ENCODE data around the gene TDRD3.

Gene TDRD3

DNA sequence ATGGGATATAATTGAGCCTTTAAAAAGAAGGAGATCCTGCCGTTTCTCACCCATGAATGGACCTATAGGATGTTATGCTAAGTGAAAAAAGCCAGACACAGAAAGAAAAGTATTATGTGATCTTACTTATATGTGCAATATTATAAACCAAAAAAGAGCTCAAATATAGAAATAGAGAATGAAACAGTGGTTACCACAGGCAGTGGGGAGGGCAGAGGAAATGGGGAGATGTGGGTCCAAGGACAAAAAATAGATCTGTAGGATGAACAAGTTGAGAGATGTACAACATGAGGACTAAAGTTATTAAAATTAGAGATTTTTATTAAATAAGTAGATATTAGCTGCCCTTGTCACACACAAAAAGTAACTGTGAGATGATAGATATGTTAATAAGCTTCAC lies 29.1 kb downstream of the TDRD3 start:
- no peaks in the 10 kb centered on the region for H3K9me3 ChIP-seq (ENCODE audit: low read length)
- H3K27me3 ChIP-seq (ENCODE audit: control insufficient read depth in 1 of 2, insufficient read depth in 2 of 2, low read length in 2 of 2), result no peaks in the 10 kb centered on the region
- no peaks in the 10 kb centered on the region for H3K4me1 ChIP-seq (ENCODE audit: insufficient read depth, low read length)
- H3K4me3 ChIP-seq (ENCODE audit: low read depth in 1 of 2, low read length in 2 of 2), result no peak overlapping the region
- no peaks in the 10 kb centered on the region for H3K36me3 ChIP-seq (ENCODE audit: insufficient read depth, low read length)
- H3K9ac ChIP-seq (ENCODE audit: low read length), result no peak overlapping the region
- no peak overlapping the region for H3K27ac ChIP-seq (ENCODE audit: low read depth, low read length)

DNA sequence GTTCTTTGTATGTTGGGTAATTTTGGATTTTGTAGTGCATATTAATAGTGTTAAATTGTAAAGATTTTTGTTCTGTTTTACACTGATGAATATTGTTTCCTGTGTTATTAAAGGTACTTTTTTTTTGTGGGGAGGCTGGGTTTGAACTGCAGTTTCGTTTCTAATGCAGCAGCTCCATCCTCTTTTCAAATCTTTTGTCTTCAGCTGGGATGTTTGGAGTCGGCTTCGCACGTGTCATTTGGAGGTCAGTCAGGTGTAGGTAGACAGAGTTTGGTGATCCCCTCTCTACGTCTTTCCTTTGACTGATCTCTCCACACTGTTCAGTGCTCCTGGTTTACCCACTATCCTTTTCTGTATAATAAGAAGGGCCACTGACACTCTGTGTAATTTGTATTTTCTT lies 30.3 kb downstream of the TDRD3 start:
- Histone ChIP-seq H3K27me3 (ENCODE audit: control insufficient read depth in 1 of 2, insufficient read depth in 2 of 2, low read length in 2 of 2) (no peaks in the 10 kb centered on the region), H3K27ac (ENCODE audit: low read depth, low read length) (no peak overlapping the region), H3K4me1 (ENCODE audit: insufficient read depth, low read length) (no peaks in the 10 kb centered on the region), H3K9me3 (ENCODE audit: low read length) (no peaks in the 10 kb centered on the region), H3K4me3 (ENCODE audit: low read depth in 1 of 2, low read length in 2 of 2) (no peak overlapping the region), H3K9ac (ENCODE audit: low read length) (no peak overlapping the region), H3K36me3 (ENCODE audit: insufficient read depth, low read length) (no peaks in the 10 kb centered on the region)

DNA sequence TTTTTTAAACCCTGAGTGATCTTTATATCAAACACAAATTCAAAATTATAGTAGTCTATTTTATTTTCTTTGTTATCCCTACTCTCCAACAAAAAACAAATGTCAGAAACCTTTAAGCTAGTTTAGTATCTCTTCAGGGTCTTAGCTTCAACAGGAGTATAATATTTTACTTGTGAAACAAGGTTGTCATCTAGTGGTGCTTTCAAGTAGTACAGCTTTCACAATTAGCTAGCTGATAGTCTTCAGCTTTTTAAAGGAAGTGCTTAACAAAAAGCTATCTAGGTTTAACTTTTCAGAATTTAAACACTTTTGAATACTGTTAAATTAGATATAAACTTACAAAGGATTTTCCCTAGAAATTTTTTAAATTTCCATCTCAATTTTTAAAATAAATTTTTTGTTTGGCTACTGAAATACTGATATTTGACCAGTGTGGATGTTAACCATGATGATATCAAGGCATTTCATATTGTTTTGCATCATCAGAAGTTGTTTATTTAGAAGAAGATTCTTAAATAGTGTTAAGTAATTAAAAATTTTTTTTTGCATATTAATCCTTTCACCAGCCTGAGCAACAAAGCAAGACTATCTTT lies 34.2 kb downstream of the TDRD3 start:
- no peaks in the 10 kb centered on the region for H3K36me3 ChIP-seq (ENCODE audit: insufficient read depth, low read length)

DNA sequence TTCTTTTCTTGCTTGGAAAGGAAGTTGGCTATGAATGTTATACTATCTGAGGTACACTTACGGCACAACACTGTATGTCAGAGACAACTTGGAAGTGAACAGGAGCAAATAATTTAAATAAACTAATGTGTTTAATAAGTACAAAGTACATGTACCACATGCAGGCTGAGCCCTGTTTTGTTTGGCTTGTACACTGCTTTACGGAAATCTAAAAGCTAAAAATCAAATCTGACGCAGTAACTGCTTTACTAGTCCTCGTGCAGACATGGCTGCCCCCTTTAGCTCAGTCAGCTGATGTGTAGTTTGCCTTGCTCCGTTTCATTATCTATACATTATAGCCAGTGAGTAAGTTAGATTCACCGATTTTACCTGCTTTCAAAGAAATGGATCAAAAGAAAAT lies 36.5 kb downstream of the TDRD3 start:
- H3K27ac ChIP-seq (ENCODE audit: low read depth, low read length), result no peak overlapping the region
- H3K27me3 ChIP-seq (ENCODE audit: control insufficient read depth in 1 of 2, insufficient read depth in 2 of 2, low read length in 2 of 2), result no peaks in the 10 kb centered on the region
- no peak overlapping the region for H3K9ac ChIP-seq (ENCODE audit: low read length)
- no peaks in the 10 kb centered on the region for H3K4me1 ChIP-seq (ENCODE audit: insufficient read depth, low read length)
- no peak overlapping the region for H3K4me3 ChIP-seq (ENCODE audit: low read depth in 1 of 2, low read length in 2 of 2)
- no peaks in the 10 kb centered on the region for H3K36me3 ChIP-seq (ENCODE audit: insufficient read depth, low read length)
- no peaks in the 10 kb centered on the region for H3K9me3 ChIP-seq (ENCODE audit: low read length)

More for the DNA sequence above, 34.2 kb downstream of the TDRD3 start:
- Histone ChIP-seq H3K27me3 (ENCODE audit: control insufficient read depth in 1 of 2, insufficient read depth in 2 of 2, low read length in 2 of 2) (no peaks in the 10 kb centered on the region), H3K4me3 (ENCODE audit: low read depth in 1 of 2, low read length in 2 of 2) (no peak overlapping the region), H3K4me1 (ENCODE audit: insufficient read depth, low read length) (no peaks in the 10 kb centered on the region), H3K9ac (ENCODE audit: low read length) (no peak overlapping the region), H3K9me3 (ENCODE audit: low read length) (no peaks in the 10 kb centered on the region), H3K27ac (ENCODE audit: low read depth, low read length) (no peak overlapping the region)

DNA sequence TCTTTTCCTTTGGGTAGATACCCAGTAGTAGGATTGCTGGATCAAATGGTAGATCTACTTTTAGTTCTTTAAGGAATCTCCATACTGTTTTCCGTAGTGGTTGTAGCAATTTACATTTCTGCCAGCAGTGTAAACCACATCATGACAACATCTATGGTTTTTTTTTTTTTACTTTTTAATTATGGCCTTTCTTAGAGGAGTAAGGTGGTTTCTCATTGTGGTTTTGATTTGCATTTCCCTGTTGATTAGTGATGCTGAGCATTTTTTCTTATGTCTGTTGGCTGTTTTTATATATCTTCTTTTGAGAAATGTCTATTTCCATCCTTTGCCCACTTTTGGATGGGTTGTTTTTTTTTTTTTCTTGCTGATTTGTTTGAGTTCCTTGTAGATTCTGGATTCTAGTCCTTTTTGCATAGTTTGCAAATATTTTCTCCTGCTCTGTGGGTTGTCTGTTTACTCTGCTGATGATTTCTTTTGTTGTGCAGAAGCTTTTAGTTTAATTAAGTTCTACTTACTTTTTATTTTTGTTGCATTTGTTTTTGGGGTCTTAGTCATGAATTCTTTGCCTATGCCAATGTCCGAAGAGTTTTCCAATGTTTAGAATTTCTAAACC lies 38.8 kb downstream of the TDRD3 start:
- H3K9ac ChIP-seq (ENCODE audit: low read length), result no peak overlapping the region
- H3K27ac ChIP-seq (ENCODE audit: low read depth, low read length), result no peak overlapping the region
- no peak overlapping the region for H3K4me3 ChIP-seq (ENCODE audit: low read depth in 1 of 2, low read length in 2 of 2)
- no peaks in the 10 kb centered on the region for H3K4me1 ChIP-seq (ENCODE audit: insufficient read depth, low read length)
- H3K9me3 ChIP-seq (ENCODE audit: low read length), result no peaks in the 10 kb centered on the region
- H3K27me3 ChIP-seq (ENCODE audit: control insufficient read depth in 1 of 2, insufficient read depth in 2 of 2, low read length in 2 of 2), result no peaks in the 10 kb centered on the region
- H3K36me3 ChIP-seq (ENCODE audit: insufficient read depth, low read length), result no peaks in the 10 kb centered on the region

DNA sequence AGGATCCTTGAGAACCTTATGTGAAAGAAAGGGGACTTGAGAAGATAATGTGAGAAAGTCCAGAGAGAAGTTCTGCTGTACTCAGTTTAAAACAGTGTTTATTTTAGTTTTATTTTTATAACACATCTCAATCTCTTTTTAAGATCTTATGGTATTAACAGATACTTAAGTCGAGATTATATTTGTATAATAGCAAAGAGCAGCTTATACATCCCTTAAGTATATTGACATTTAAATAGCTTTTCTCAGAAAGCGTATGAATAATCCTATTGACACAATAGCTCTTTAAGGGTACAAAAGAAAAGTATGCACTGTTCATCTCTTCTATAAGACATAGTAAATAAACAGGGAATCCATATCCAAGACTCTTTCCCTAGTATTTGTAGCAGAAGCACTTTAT lies 42.2 kb downstream of the TDRD3 start:
- no peak overlapping the region for H3K27ac ChIP-seq (ENCODE audit: low read depth, low read length)
- no peaks in the 10 kb centered on the region for H3K27me3 ChIP-seq (ENCODE audit: control insufficient read depth in 1 of 2, insufficient read depth in 2 of 2, low read length in 2 of 2)
- H3K9me3 ChIP-seq (ENCODE audit: low read length), result no peaks in the 10 kb centered on the region
- H3K9ac ChIP-seq (ENCODE audit: low read length), result no peak overlapping the region
- no peaks in the 10 kb centered on the region for H3K4me1 ChIP-seq (ENCODE audit: insufficient read depth, low read length)
- H3K36me3 ChIP-seq (ENCODE audit: insufficient read depth, low read length), result no peaks in the 10 kb centered on the region
- H3K4me3 ChIP-seq (ENCODE audit: low read depth in 1 of 2, low read length in 2 of 2), result no peak overlapping the region

DNA sequence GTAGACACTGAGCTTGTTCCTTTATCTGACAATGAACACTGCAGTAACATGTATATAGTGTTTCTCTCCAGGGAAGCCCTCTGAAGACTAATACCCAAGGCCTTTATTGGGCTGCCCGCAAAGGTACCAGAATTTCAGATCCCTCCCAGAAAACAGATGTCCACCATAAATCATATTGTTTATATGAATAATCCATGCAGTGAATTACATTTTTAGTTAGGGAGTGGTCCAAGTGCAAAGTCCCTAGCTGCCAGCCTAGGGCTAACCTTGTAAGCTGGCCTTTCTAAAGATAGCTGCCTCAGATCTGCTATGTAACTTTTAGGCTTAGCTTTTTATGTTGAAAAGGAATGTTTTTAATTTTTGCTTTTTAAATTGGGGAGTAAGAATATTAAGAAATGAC lies 44.7 kb downstream of the TDRD3 start:
- no peaks in the 10 kb centered on the region for H3K36me3 ChIP-seq (ENCODE audit: insufficient read depth, low read length)
- H3K4me1 ChIP-seq (ENCODE audit: insufficient read depth, low read length), result peaks cover 4% of the 10 kb centered on the region
- H3K9me3 ChIP-seq (ENCODE audit: low read length), result no peaks in the 10 kb centered on the region
- H3K27me3 ChIP-seq (ENCODE audit: control insufficient read depth in 1 of 2, insufficient read depth in 2 of 2, low read length in 2 of 2), result no peaks in the 10 kb centered on the region
- H3K9ac ChIP-seq (ENCODE audit: low read length), result no peak overlapping the region
- no peak overlapping the region for H3K4me3 ChIP-seq (ENCODE audit: low read depth in 1 of 2, low read length in 2 of 2)
- no peak overlapping the region for H3K27ac ChIP-seq (ENCODE audit: low read depth, low read length)

DNA sequence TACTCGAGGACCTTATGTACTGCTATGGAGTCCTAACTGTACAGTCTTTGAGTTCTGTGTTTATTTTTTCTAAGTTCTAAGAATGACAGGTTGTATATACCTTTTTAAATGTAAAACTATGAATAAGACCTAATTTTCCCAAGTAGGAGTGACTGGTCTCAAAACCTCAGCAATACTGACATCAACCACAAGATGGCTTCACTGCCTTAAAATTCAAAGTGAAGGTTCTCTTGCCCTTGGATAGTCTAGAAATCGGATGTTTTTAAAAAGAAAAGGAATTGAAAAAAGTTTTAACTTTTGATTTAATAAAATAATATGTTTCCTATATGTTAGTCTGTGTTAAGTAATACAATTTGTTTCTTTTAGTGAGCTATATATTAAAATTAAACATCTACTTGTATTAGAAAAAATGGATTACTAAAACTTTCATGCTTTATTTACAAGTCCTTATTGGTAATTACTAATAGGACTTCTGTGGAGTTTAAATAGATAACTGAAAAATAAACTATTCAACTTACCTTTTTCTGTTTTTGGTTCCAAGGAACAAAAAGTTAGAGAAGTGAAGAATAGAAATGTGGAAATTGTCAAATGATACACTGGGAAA lies 52.0 kb downstream of the TDRD3 start:
- no peak overlapping the region for H3K9ac ChIP-seq (ENCODE audit: low read length)
- no peaks in the 10 kb centered on the region for H3K9me3 ChIP-seq (ENCODE audit: low read length)
- H3K27me3 ChIP-seq (ENCODE audit: control insufficient read depth in 1 of 2, insufficient read depth in 2 of 2, low read length in 2 of 2), result no peaks in the 10 kb centered on the region
- no peak overlapping the region for H3K4me3 ChIP-seq (ENCODE audit: low read depth in 1 of 2, low read length in 2 of 2)
- H3K4me1 ChIP-seq (ENCODE audit: insufficient read depth, low read length), result peaks cover 4% of the 10 kb centered on the region
- H3K27ac ChIP-seq (ENCODE audit: low read depth, low read length), result no peak overlapping the region
- H3K36me3 ChIP-seq (ENCODE audit: insufficient read depth, low read length), result no peaks in the 10 kb centered on the region

DNA sequence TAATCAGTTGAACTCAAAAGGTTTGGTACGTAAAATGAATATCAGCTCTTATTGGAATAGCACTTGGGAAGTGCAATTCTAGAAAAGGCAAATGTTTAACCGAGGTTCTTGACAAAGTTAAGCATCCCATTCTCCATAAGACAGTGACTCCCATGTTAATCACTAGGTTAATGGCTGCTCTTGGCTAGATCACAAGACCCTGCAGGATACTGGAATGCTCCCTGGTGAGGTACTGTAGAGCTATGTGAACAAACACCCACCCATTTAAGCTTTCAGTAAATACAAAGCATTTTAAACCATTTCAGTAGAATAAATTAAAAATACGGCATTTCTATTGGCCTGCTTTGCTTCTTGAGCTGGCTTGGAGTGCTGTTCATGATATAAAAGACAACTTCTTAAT lies 56.5 kb downstream of the TDRD3 start:
- Histone ChIP-seq H3K9ac (ENCODE audit: low read length) (no peak overlapping the region), H3K27ac (ENCODE audit: low read depth, low read length) (no peak overlapping the region), H3K36me3 (ENCODE audit: insufficient read depth, low read length) (no peaks in the 10 kb centered on the region), H3K27me3 (ENCODE audit: control insufficient read depth in 1 of 2, insufficient read depth in 2 of 2, low read length in 2 of 2) (no peaks in the 10 kb centered on the region), H3K4me1 (ENCODE audit: insufficient read depth, low read length) (no peaks in the 10 kb centered on the region), H3K9me3 (ENCODE audit: low read length) (no peaks in the 10 kb centered on the region), H3K4me3 (ENCODE audit: low read depth in 1 of 2, low read length in 2 of 2) (no peak overlapping the region)

DNA sequence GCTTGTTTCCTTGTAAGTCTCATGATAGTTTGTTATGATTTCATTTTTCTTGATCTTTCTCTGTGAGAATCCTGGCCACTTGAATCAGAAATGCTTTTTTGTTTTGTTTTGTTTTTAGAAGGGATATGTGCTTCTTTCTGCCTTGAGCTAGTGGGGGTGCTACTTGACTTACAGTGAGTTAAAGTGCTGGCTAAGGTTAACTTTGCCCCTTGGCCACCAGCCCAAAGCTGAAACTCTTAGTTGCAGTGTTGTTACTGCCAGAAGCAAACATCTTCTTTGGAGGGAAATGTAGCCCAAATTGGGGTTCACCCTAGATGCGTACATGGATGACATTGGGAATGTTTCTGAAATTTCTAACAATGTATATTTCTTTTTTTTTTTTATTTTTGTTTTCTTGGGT lies 57.4 kb downstream of the TDRD3 start:
- H3K4me1 ChIP-seq (ENCODE audit: insufficient read depth, low read length), result no peaks in the 10 kb centered on the region
- no peaks in the 10 kb centered on the region for H3K36me3 ChIP-seq (ENCODE audit: insufficient read depth, low read length)
- H3K27ac ChIP-seq (ENCODE audit: low read depth, low read length), result no peak overlapping the region
- no peak overlapping the region for H3K9ac ChIP-seq (ENCODE audit: low read length)
- no peak overlapping the region for H3K4me3 ChIP-seq (ENCODE audit: low read depth in 1 of 2, low read length in 2 of 2)
- no peaks in the 10 kb centered on the region for H3K27me3 ChIP-seq (ENCODE audit: control insufficient read depth in 1 of 2, insufficient read depth in 2 of 2, low read length in 2 of 2)
- H3K9me3 ChIP-seq (ENCODE audit: low read length), result no peaks in the 10 kb centered on the region

DNA sequence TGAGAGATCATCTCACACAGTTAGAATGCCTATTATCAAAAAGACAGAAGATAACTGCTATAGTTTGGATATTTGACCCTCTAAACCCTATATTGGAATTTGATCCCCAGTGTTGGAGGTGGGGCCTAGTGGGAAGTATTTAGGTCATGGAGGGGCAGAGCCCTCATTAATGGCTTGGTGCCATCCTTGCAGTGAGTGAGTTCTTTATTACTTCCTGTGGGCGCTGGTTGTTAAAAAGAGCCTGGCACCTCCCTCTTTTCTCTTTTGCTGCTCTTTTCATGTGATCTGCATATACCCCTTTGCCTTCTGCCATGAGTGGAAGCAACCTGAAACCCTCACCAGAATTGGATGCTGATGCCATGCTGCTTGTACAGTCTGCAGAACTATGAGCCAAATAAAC lies 66.8 kb downstream of the TDRD3 start:
- Histone ChIP-seq H3K9ac (ENCODE audit: low read length) (no peak overlapping the region), H3K27ac (ENCODE audit: low read depth, low read length) (no peak overlapping the region), H3K36me3 (ENCODE audit: insufficient read depth, low read length) (peaks cover 8% of the 10 kb centered on the region), H3K4me1 (ENCODE audit: insufficient read depth, low read length) (no peaks in the 10 kb centered on the region), H3K9me3 (ENCODE audit: low read length) (no peaks in the 10 kb centered on the region), H3K27me3 (ENCODE audit: control insufficient read depth in 1 of 2, insufficient read depth in 2 of 2, low read length in 2 of 2) (no peaks in the 10 kb centered on the region), H3K4me3 (ENCODE audit: low read depth in 1 of 2, low read length in 2 of 2) (no peak overlapping the region)

DNA sequence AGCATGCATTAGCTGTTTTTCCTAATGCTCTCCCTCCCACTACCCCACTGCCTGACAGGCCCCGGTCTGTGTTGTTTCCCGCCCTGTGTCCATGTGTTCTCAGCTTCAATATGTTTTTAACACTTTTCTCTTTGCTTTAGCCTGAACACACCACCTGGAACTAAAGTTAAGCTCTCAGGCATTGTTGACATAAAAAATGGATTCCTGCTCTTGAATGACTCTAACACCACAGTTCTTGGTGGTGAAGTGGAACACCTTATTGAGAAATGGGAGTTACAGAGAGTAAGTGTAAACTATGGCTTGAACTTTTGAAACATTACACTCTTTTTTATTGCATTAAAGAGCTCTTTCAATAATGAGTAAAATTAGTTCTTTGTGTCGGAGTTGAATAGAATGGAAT lies 70.1 kb downstream of the TDRD3 start:
- H3K27me3 ChIP-seq (ENCODE audit: control insufficient read depth in 1 of 2, insufficient read depth in 2 of 2, low read length in 2 of 2), result no peaks in the 10 kb centered on the region
- no peak overlapping the region for H3K27ac ChIP-seq (ENCODE audit: low read depth, low read length)
- H3K4me3 ChIP-seq (ENCODE audit: low read depth in 1 of 2, low read length in 2 of 2), result no peak overlapping the region
- H3K36me3 ChIP-seq (ENCODE audit: insufficient read depth, low read length), result peaks cover 3% of the 10 kb centered on the region
- H3K9me3 ChIP-seq (ENCODE audit: low read length), result no peaks in the 10 kb centered on the region
- H3K4me1 ChIP-seq (ENCODE audit: insufficient read depth, low read length), result no peaks in the 10 kb centered on the region
- H3K9ac ChIP-seq (ENCODE audit: low read length), result no peak overlapping the region

Data from muscle layer of colon (tissue), 2 donors.